ENCODE measurements around the gene CST7.

- TF ChIP-seq CTCF (IDR thresholded peaks at IDR 0.05) (no peak), POLR2A (IDR thresholded peaks at IDR 0.05) (no peak)
Measured at GRCh38 chr20:24938498-24938897, 10.6 kb upstream of the CST7 start.

Data from testis (tissue), 2 donors.